OCI-LY1 (cell line): ENCODE results near the gene CDHR1.
"Not testable (repeated sequence)": the region's sequence is repeated elsewhere in the genome, so short reads cannot be mapped to it uniquely, and the experiment has no call there.

Experiments used
- H2AFZ ChIP-seq: fragments of 200-600 bp; sonication (generic), shearing (Covaris generic); 2 replicates; pipeline ENCODE4 v1.6.0; 2014; ENCODE audit warnings: antibody characterized with exemption, mild to moderate bottlenecking, low read length
- H3F3A ChIP-seq: fragments of 200-600 bp; sonication (generic), shearing (Covaris generic); 2 replicates; pipeline ENCODE4 v1.6.0; 2014; ENCODE audit warnings: mild to moderate bottlenecking, antibody characterized with exemption, low read length, moderate library complexity; ENCODE audit not compliant: insufficient read depth
- H3K27ac ChIP-seq: fragments of 200-600 bp; sonication (generic); 2 replicates; pipeline ENCODE4 v1.5.1; 2014; ENCODE audit warnings: low read length, mixed run types, mild to moderate bottlenecking, low read depth; ENCODE audit not compliant: poor library complexity, severe bottlenecking
- H3K27me3 ChIP-seq: fragments of 200-600 bp; sonication (generic); 2 replicates; pipeline ENCODE4 v1.6.0; 2014; ENCODE audit warnings: antibody characterized with exemption, mild to moderate bottlenecking, low read length, moderate library complexity; ENCODE audit not compliant: insufficient read depth
- H3K36me3 ChIP-seq: fragments of 200-600 bp; sonication (generic); 2 replicates; pipeline ENCODE4 v1.6.1; 2014; ENCODE audit warnings: mild to moderate bottlenecking, antibody characterized with exemption, low read length, moderate library complexity, mixed read lengths; ENCODE audit not compliant: insufficient read depth
- H3K4me1 ChIP-seq: fragments of 200-600 bp; sonication (generic); 2 replicates; pipeline ENCODE4 v1.5.1; 2014; ENCODE audit warnings: mild to moderate bottlenecking, low read length, moderate library complexity; ENCODE audit not compliant: insufficient read depth, severe bottlenecking
- H3K4me2 ChIP-seq: fragments of 200-600 bp; sonication (generic), shearing (Covaris generic); 2 replicates; pipeline ENCODE4 v1.6.1; 2014; ENCODE audit warnings: low read length
- H3K4me3 ChIP-seq: fragments of 200-600 bp; sonication (generic); 2 replicates; pipeline ENCODE4 v1.5.1; 2014; ENCODE audit warnings: low read length, low read depth, mild to moderate bottlenecking, mixed read lengths; ENCODE audit not compliant: poor library complexity, severe bottlenecking
- H3K79me2 ChIP-seq: fragments of 200-600 bp; shearing (Covaris generic); 2 replicates; pipeline ENCODE4 v1.6.1; 2016; ENCODE audit warnings: mixed run types, low read length, mixed read lengths; ENCODE audit not compliant: insufficient read depth
- H3K9ac ChIP-seq: fragments of 200-600 bp; sonication (generic), shearing (Covaris generic); 2 replicates; pipeline ENCODE4 v1.6.1; 2014; ENCODE audit warnings: mild to moderate bottlenecking, low read length, mixed read lengths
- H3K9me2 ChIP-seq: fragments of 200-600 bp; sonication (generic), shearing (Covaris generic); 2 replicates; pipeline ENCODE4 v1.6.1; 2014; ENCODE audit warnings: low read depth, mild to moderate bottlenecking, low read length, mixed read lengths
- H3K9me3 ChIP-seq: fragments of 200-600 bp; shearing (Covaris generic); 2 replicates; pipeline ENCODE4 v1.6.1; 2014; ENCODE audit warnings: low read length, mixed read lengths
- H4K20me1 ChIP-seq: fragments of 200-600 bp; sonication (generic), shearing (Covaris generic); 2 replicates; pipeline ENCODE4 v1.6.0; 2016; ENCODE audit warnings: mild to moderate bottlenecking, low read length; ENCODE audit not compliant: insufficient read depth
- CTCF ChIP-seq: fragments of 200-600 bp; sonication (generic), shearing (Covaris generic); IDR thresholded peaks from 2 replicates; pipeline ENCODE4 v1.5.1; 2017; ENCODE audit warnings: mild to moderate bottlenecking, antibody characterized with exemption, low read length, moderate library complexity, mixed read lengths
- EZH2 ChIP-seq: fragments of 200-600 bp; sonication (generic), shearing (Covaris generic); IDR thresholded peaks from 2 replicates; pipeline ENCODE4 v1.8.0; 2017; ENCODE audit warnings: borderline replicate concordance, mixed run types, mild to moderate bottlenecking, antibody characterized with exemption, low read length, moderate library complexity, mixed read lengths

The CDHR1 gene

GRCh38 chr10:84171237-84171636 is 23.1 kb upstream of the CDHR1 start:
- H3K9ac ChIP-seq, H3K4me2 ChIP-seq, H3K9me2 ChIP-seq, H4K20me1 ChIP-seq, H3K9me3 ChIP-seq, H3F3A ChIP-seq, H3K79me2 ChIP-seq, H2AFZ ChIP-seq, H3K4me3 ChIP-seq, H3K27me3 ChIP-seq, H3K36me3 ChIP-seq: not testable (repeated sequence)
- Histone ChIP-seq H3K27ac (peak overlapping the region; percentile 77), H3K4me1 (peaks cover 26% of the 10 kb centered on the region)

- H3K9me2 ChIP-seq, H3K27me3 ChIP-seq, H3K9me3 ChIP-seq, H3K36me3 ChIP-seq, H4K20me1 ChIP-seq, H3K4me3 ChIP-seq, H3F3A ChIP-seq, H3K79me2 ChIP-seq: not testable (repeated sequence)
- Histone ChIP-seq H3K9ac (peak overlapping the region; percentile 41; the same call in 1 of the 2 replicates), H2AFZ (peak overlapping the region; percentile 81), H3K4me2 (peak overlapping the region; percentile 9; the same call in 1 of the 2 replicates), H3K4me1 (peaks cover 26% of the 10 kb centered on the region), H3K27ac (peak overlapping the region; percentile 77)
These were observed 22.5 kb upstream of the CDHR1 start for GRCh38 chr10:84171700-84172466.

GRCh38 chr10:84172467-84173356 is 21.6 kb upstream of the CDHR1 start:
- H3F3A ChIP-seq, result no peaks in the 10 kb centered on the region
- H2AFZ ChIP-seq, result peak overlapping the region; percentile 81
- peaks cover 35% of the 10 kb centered on the region for H3K4me1 ChIP-seq
- no peaks in the 10 kb centered on the region for H3K9me3 ChIP-seq
- peak overlapping the region; percentile 1; the same call in 1 of the 2 replicates for H3K4me2 ChIP-seq
- H3K27ac ChIP-seq, result peak overlapping the region; percentile 77
- peaks cover 3% of the 10 kb centered on the region; the same call in 1 of the 2 replicates for H3K36me3 ChIP-seq
- no peak overlapping the region for H3K4me3 ChIP-seq
- no peaks in the 10 kb centered on the region for H3K27me3 ChIP-seq
- no peaks in the 10 kb centered on the region for H3K79me2 ChIP-seq
- no peaks in the 10 kb centered on the region for H4K20me1 ChIP-seq
- TF ChIP-seq EZH2 (no peak), CTCF (no peak)
- peak overlapping the region; percentile 23; the same call in 1 of the 2 replicates for H3K9ac ChIP-seq
- no peaks in the 10 kb centered on the region for H3K9me2 ChIP-seq

- peak within 1 kb of the TSS; percentile 81 for H2AFZ ChIP-seq
- H3F3A ChIP-seq, result no peaks in the 10 kb centered on the region
- H3K36me3 ChIP-seq, result no peaks in the 10 kb centered on the region; the same call in 1 of the 2 replicates
- peak within 1 kb of the TSS; percentile 1; the same call in 1 of the 2 replicates for H3K4me2 ChIP-seq
- H3K27ac ChIP-seq, result peak within 1 kb of the TSS; percentile 77
- H3K79me2 ChIP-seq, result no peaks in the 10 kb centered on the region
- TF ChIP-seq EZH2 (no peak), CTCF (no peak)
- H3K9me3 ChIP-seq, result no peaks in the 10 kb centered on the region
- H3K27me3 ChIP-seq, result no peaks in the 10 kb centered on the region
- H3K4me3 ChIP-seq, result no peak within 1 kb of the TSS
- H4K20me1 ChIP-seq, result no peaks in the 10 kb centered on the region
- peak within 1 kb of the TSS; percentile 23; the same call in 1 of the 2 replicates for H3K9ac ChIP-seq
- H3K4me1 ChIP-seq, result peaks cover 43% of the 10 kb centered on the region
- no peaks in the 10 kb centered on the region for H3K9me2 ChIP-seq
These were observed 20.8 kb upstream of the CDHR1 start, which contains the start of gene GPR15LG for GRCh38 chr10:84173501-84173929. GPR15LG (plus strand) TSS chr10:84173801; CDS start chr10:84173852, 51 bp downstream.
